ENCODE results near the gene ITGB6. TPM values are rescaled to one million over a fixed set of nuclear protein-coding genes. Genes with fewer than 3 reads are reported as not detected.

ITGB6 gene
- total and polyA plus RNA-seq, 10 of the 15 experiments (the other 5 are each of a cell fraction or from before 2014, with no cell fraction given) = 0.04 TPM; not detected in 9

DNA sequence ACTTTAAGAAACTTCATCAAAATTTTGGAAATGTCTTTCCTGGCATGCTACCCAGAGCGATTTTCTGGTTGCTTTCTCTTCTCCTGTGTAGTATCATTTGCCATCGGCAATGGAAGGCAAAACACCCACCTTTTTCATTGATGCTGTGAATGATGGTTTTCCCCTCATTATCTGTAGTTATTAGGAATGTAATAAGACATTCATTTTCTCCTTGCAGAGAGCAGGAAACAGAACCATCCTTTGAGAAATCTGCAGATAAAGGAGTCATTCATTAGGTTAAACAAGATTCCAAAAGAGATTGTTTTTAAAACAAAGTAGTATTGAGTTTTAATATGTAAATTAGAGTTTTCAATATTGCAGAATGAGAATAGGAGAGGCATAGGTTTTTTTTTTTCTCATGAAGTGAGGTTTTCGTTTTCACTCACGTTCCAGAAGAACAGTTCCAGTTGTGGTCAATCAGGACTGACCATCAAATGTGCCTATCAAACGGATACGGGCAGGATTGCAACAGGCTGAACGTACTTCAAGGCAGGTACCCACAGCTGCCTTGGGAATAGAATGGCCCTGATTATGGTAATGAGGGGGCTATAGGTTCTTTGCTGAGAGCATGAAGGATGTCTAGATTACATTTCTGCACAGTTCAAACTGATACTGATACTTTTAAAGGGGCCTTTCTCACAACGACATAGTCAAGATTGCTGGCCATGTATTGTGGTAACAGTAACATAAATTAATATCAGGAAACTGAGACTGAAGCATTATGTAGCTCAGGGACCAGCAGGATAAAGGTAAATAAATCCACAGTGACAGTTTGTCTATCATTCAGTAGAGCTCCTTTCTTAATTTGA, 87.9 kb downstream of the ITGB6 start (continued):
- TF ChIP-seq E4F1 (IDR thresholded peaks at IDR 0.05; ENCODE audit: borderline replicate concordance, partially characterized antibody) = no peak
- TF ChIP-seq PML (IDR thresholded peaks at IDR 0.05; ENCODE audit: low read length) = no peak
- TF ChIP-seq PKNOX1 (IDR thresholded peaks at IDR 0.05) = peak; percentile 78
- TF ChIP-seq, protein P1, sequence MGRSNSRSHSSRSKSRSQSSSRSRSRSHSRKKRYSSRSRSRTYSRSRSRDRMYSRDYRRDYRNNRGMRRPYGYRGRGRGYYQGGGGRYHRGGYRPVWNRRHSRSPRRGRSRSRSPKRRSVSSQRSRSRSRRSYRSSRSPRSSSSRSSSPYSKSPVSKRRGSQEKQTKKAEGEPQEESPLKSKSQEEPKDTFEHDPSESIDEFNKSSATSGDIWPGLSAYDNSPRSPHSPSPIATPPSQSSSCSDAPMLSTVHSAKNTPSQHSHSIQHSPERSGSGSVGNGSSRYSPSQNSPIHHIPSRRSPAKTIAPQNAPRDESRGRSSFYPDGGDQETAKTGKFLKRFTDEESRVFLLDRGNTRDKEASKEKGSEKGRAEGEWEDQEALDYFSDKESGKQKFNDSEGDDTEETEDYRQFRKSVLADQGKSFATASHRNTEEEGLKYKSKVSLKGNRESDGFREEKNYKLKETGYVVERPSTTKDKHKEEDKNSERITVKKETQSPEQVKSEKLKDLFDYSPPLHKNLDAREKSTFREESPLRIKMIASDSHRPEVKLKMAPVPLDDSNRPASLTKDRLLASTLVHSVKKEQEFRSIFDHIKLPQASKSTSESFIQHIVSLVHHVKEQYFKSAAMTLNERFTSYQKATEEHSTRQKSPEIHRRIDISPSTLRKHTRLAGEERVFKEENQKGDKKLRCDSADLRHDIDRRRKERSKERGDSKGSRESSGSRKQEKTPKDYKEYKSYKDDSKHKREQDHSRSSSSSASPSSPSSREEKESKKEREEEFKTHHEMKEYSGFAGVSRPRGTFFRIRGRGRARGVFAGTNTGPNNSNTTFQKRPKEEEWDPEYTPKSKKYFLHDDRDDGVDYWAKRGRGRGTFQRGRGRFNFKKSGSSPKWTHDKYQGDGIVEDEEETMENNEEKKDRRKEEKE (IDR thresholded peaks at IDR 0.05) = no peak
- peak; percentile 51; the same call in 1 of the 2 replicates for TF ChIP-seq EED (IDR thresholded peaks at IDR 0.05; ENCODE audit: low read depth)
- TF ChIP-seq SMAD5 (IDR thresholded peaks at IDR 0.05; ENCODE audit: low read depth) = no peak
- no peak for TF ChIP-seq PAX8 (IDR thresholded peaks at IDR 0.05)
- TF ChIP-seq RAD51 (IDR thresholded peaks at IDR 0.05) = no peak
- TF ChIP-seq FOXK2 (IDR thresholded peaks at IDR 0.05) = no peak
- peak; percentile 64; the same call in 1 of the 2 replicates for TF ChIP-seq DPF2 (IDR thresholded peaks at IDR 0.05)
- TF ChIP-seq NFIC (IDR thresholded peaks at IDR 0.05; ENCODE audit: low read depth, low read length) = peak; percentile 71
- no peak for TF ChIP-seq SMARCA5 (IDR thresholded peaks at IDR 0.05)
- TF ChIP-seq SIX5 (IDR thresholded peaks at IDR 0.05; ENCODE audit: low read depth, low read length, severe bottlenecking) = no peak
- TF ChIP-seq IKZF1 (conservative IDR thresholded peaks at IDR 0.05) = peak; percentile 66; the same call in 1 of the 2 replicates
- TF ChIP-seq TARDBP (IDR thresholded peaks at IDR 0.05; ENCODE audit: borderline replicate concordance) = no peak
- TF ChIP-seq IRF4 (IDR thresholded peaks at IDR 0.05; ENCODE audit: low read depth, low read length) = peak; percentile 75; the same call in 1 of the 2 replicates
- 0 out of 2 replicates have a peak, but pooled peaks have one; percentile 29 for TF ChIP-seq CBFB (IDR thresholded peaks at IDR 0.05; ENCODE audit: low read depth)
- TF ChIP-seq ZNF384 (IDR thresholded peaks at IDR 0.05; ENCODE audit: borderline replicate concordance, low read depth, low read length) = peak; percentile 63; the same call in 1 of the 2 replicates
- TF ChIP-seq, protein P2, sequence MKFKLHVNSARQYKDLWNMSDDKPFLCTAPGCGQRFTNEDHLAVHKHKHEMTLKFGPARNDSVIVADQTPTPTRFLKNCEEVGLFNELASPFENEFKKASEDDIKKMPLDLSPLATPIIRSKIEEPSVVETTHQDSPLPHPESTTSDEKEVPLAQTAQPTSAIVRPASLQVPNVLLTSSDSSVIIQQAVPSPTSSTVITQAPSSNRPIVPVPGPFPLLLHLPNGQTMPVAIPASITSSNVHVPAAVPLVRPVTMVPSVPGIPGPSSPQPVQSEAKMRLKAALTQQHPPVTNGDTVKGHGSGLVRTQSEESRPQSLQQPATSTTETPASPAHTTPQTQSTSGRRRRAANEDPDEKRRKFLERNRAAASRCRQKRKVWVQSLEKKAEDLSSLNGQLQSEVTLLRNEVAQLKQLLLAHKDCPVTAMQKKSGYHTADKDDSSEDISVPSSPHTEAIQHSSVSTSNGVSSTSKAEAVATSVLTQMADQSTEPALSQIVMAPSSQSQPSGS (IDR thresholded peaks at IDR 0.05; ENCODE audit: low read length) = peak; percentile 52; the same call in 1 of the 2 replicates
- peak; percentile 90 for TF ChIP-seq RUNX3 (IDR thresholded peaks at IDR 0.05; ENCODE audit: low read length)
- TF ChIP-seq MTA2 (IDR thresholded peaks at IDR 0.05; ENCODE audit: low read depth) = peak; percentile 63; the same call in 1 of the 2 replicates
- TF ChIP-seq, protein P3, sequence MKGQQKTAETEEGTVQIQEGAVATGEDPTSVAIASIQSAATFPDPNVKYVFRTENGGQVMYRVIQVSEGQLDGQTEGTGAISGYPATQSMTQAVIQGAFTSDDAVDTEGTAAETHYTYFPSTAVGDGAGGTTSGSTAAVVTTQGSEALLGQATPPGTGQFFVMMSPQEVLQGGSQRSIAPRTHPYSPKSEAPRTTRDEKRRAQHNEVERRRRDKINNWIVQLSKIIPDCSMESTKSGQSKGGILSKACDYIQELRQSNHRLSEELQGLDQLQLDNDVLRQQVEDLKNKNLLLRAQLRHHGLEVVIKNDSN (IDR thresholded peaks at IDR 0.05; ENCODE audit: borderline replicate concordance, extremely low read length, insufficient read depth, low read depth, low read length) = no peak
- no peak for TF ChIP-seq ZNF274 (IDR thresholded peaks at IDR 0.05; ENCODE audit: insufficient read depth, insufficient read length)

All from GM12878 (cell line).